Measurements from ENCODE around the gene DUOXA1. TPM values are rescaled to one million over a fixed set of nuclear protein-coding genes. Genes with fewer than 3 reads are reported as not detected.

The DUOXA1 gene
- 0.02 TPM in 1 of 2 replicates, not detected in the other for polyA plus RNA-seq (2012; rRNA removed)
- polyA plus RNA-seq (2012; cell fraction: cytosol; rRNA removed): 0.01 and 0.09 TPM in 2 replicates
- 0.44 and 1.2 TPM in 2 replicates for polyA plus RNA-seq (2012; cell fraction: nucleus; rRNA removed)

GRCh38 chr15:45129651-45130129 is at the start of gene DUOXA1, which contains the start of gene DUOX1:
DUOXA1 (minus strand) TSS chr15:45129879; CDS start chr15:45123014, 6,865 bp downstream.
DUOX1 (plus strand) TSS chr15:45129994; CDS start chr15:45131967, 1,973 bp downstream.
- Histone ChIP-seq H2AFZ (ENCODE audit: low read depth) (no peak within 1 kb of the TSS), H3K27ac (ENCODE audit: low read depth in 2 of 2, low read length in 1 of 2) (no peak within 1 kb of the TSS), H3K36me3 (replicated peaks in 1 of 2; ENCODE audit: control insufficient read depth in 1 of 2, insufficient read depth in 2 of 2, low read length in 1 of 2) (no peaks in the 10 kb centered on the region), H3F3A (replicated peaks; ENCODE audit: insufficient read depth) (no peaks in the 10 kb centered on the region), H3K9ac (no peak within 1 kb of the TSS), H3K4me3 (ENCODE audit: low read depth in 2 of 2, low read length in 1 of 2) (no peak within 1 kb of the TSS), H4K20me1 (ENCODE audit: insufficient read depth) (no peaks in the 10 kb centered on the region), H3K9me3 (no peaks in the 10 kb centered on the region), H3K4me1 (ENCODE audit: control insufficient read depth in 1 of 2, insufficient read depth in 2 of 2, low read depth in 1 of 2, low read length in 1 of 2) (peaks cover 0 to 15% of the 10 kb centered on the region in 2 experiments; a peak in 1 of 4 replicates), H3K27me3 (ENCODE audit: insufficient read depth) (peaks cover 7% of the 10 kb centered on the region; the same call in 1 of the 2 replicates), H3K79me2 (ENCODE audit: insufficient read depth) (no peaks in the 10 kb centered on the region), H3K4me2 (no peak within 1 kb of the TSS), H3K9me2 (no peaks in the 10 kb centered on the region)
- TF ChIP-seq TEAD4 (IDR thresholded peaks at IDR 0.05; ENCODE audit: borderline replicate concordance, insufficient read depth): no peak
- TF ChIP-seq PBX3 (IDR thresholded peaks at IDR 0.05): no peak
- no peak for TF ChIP-seq NRF1 (IDR thresholded peaks at IDR 0.05; ENCODE audit: low read depth, low read length)
- TF ChIP-seq RCOR1 (IDR thresholded peaks at IDR 0.05; ENCODE audit: low read length): no peak
- no peak for TF ChIP-seq POLR2AphosphoS5 (IDR thresholded peaks at IDR 0.05; ENCODE audit: low read depth, low read length)
- TF ChIP-seq USF2 (IDR thresholded peaks at IDR 0.05; ENCODE audit: borderline replicate concordance, low read depth, low read length): no peak
- TF ChIP-seq TAF1 (IDR thresholded peaks at IDR 0.05; ENCODE audit: borderline replicate concordance, low read depth, low read length): no peak
- TF ChIP-seq GATA2 (CRISPR knock-in tag; IDR thresholded peaks at IDR 0.05): no peak
- no peak for TF ChIP-seq CTCF (IDR thresholded peaks at IDR 0.05)
- TF ChIP-seq USF1 (IDR thresholded peaks at IDR 0.05; ENCODE audit: borderline replicate concordance, low read depth): no peak
- no peak for TF ChIP-seq FOXM1 (IDR thresholded peaks at IDR 0.05; ENCODE audit: low read depth)
- no peak for TF ChIP-seq NFIC (IDR thresholded peaks at IDR 0.05; ENCODE audit: borderline replicate concordance)
- POLR2A ChIA-PET: no interaction called here
- WGBS (ENCODE audit: low lambda C conversion rate): 76% methylated on average over 34 of the region's 46 CpGs
- CTCF ChIA-PET: interaction anchor here (0.6 to 6.0 kb wide), 4 partner anchors 11 to 328 kb away, joined by 3 to 52 read pairs (median 5); no protein-coding TSS in a partner anchor
- DNase-seq: no peak
